Caco-2 (cell line): Measurements from ENCODE around the gene ZNF660. TPM values are rescaled to one million over a fixed set of nuclear protein-coding genes. Genes with fewer than 3 reads are reported as not detected.

Experiments used
- BruUV-seq: library from RNA; stranded (reverse); fragments of 400-500 nt; replicated peaks from 2 replicates; lab custom pipeline; 2021; lab: Mats Ljungman, UMichigan
- CTCF ChIA-PET: fragments of 300-600 bp; sonication (Branson Sonifier 250); formaldehyde crosslinking; loops from one replicate; lab custom pipeline; 2022; ENCODE audit warnings: antibody characterized with exemption; lab: Charles Lee
- POLR2A ChIA-PET: fragments of 300-600 bp; sonication (Branson Sonifier 250); formaldehyde crosslinking; loops from one replicate; lab custom pipeline; 2022; ENCODE audit warnings: antibody characterized with exemption; lab: Charles Lee
- DNase-seq, 2 experiments: peaks; one replicate each; pipeline versions ENCODE4 v3.0.0 to v3.0.0-alpha.2; 2020 to 2022
- H3K27me3 ChIP-seq: replicated peaks from 2 replicates; pipeline ENCODE4 v1.6.0; 2011; ENCODE audit warnings: low read length; ENCODE audit not compliant: control insufficient read depth, insufficient read depth
- H3K36me3 ChIP-seq: 2 replicates; pipeline ENCODE4 v1.5.1; 2011; ENCODE audit warnings: low read length; ENCODE audit not compliant: control insufficient read depth, insufficient read depth
- H3K4me1 ChIP-seq: fragments of 250-450 bp; sonication (Bioruptor Pico); 2 replicates; pipeline ENCODE4 v1.5.1; 2020; ENCODE audit warnings: mild to moderate bottlenecking
- H3K4me3 ChIP-seq: 2 replicates; pipeline ENCODE4 v1.5.1; 2011; ENCODE audit warnings: low read depth, mild to moderate bottlenecking, control low read depth, low read length
- H3K9me3 ChIP-seq: fragments of 250-450 bp; sonication (Bioruptor Pico); 2 replicates; pipeline ENCODE4 v1.5.1; 2020; ENCODE audit warnings: mild to moderate bottlenecking, moderate library complexity
- H3K27ac Mint-ChIP-seq: one replicate; pipeline ENCODE4 v1.8.0; 2022; ENCODE audit warnings: mixed read lengths; ENCODE audit not compliant: unreplicated experiment
- H3K27me3 Mint-ChIP-seq: one replicate; pipeline ENCODE4 v1.8.0; 2022; ENCODE audit warnings: mixed read lengths; ENCODE audit not compliant: insufficient read depth, unreplicated experiment
- H3K36me3 Mint-ChIP-seq: one replicate; pipeline ENCODE4 v1.8.0; 2022; ENCODE audit warnings: mild to moderate bottlenecking, mixed read lengths; ENCODE audit not compliant: insufficient read depth, unreplicated experiment
- H3K4me1 Mint-ChIP-seq: one replicate; pipeline ENCODE4 v1.8.0; 2022; ENCODE audit warnings: low read depth, mixed read lengths; ENCODE audit not compliant: unreplicated experiment
- H3K4me3 Mint-ChIP-seq: one replicate; pipeline ENCODE4 v1.8.0; 2022; ENCODE audit warnings: mild to moderate bottlenecking, moderate library complexity, mixed read lengths; ENCODE audit not compliant: unreplicated experiment
- H3K9me3 Mint-ChIP-seq: one replicate; pipeline ENCODE4 v1.8.0; 2022; ENCODE audit warnings: mixed read lengths; ENCODE audit not compliant: unreplicated experiment
- intact Hi-C: fragments of 100-400 bp; cut with micrococcal nuclease; formaldehyde crosslinking; loops from one replicate; pipeline ENCODE4 v1.10.0; 2022; ENCODE audit not compliant: unreplicated experiment
- total RNA-seq: library from RNA; stranded (reverse); gene quantifications from 2 replicates; pipeline ENCODE4 v1.2.3, GENCODE V29; 2022
- TF ChIP-seq, protein P1 (sequence below), 2 experiments: fragments of 200-600 bp in 1 of 2; IDR thresholded peaks; 1 replicate in 1 of 2; 2 replicates in 1 of 2; pipeline versions ENCODE4 v1.5.1 to v1.8.0; 2011 to 2022; ENCODE audit warnings: antibody characterized with exemption in 1 of 2, control low read depth in 1 of 2, inconsistent platforms in 1 of 2, low read depth in 1 of 2, low read length in 1 of 2, mild to moderate bottlenecking in 1 of 2, moderate library complexity in 1 of 2; ENCODE audit not compliant: insufficient read depth in 1 of 2, severe bottlenecking in 1 of 2, unreplicated experiment in 1 of 2

ZNF660 gene
- total RNA-seq, 1 experiment from 2014 or later, result not detected

- H3K27ac Mint-ChIP-seq, result no peak within 1 kb of the TSS
- CTCF ChIA-PET, result no interaction called here
- no peaks in the 10 kb centered on the region for H3K36me3 ChIP-seq
- no peaks in the 10 kb centered on the region for H3K27me3 Mint-ChIP-seq
- BruUV-seq, result no TSS peak
- H3K4me3 Mint-ChIP-seq, result no peak within 1 kb of the TSS
- intact Hi-C loops, result no loop called here
- POLR2A ChIA-PET, result no interaction called here
- TF ChIP-seq, protein P1, sequence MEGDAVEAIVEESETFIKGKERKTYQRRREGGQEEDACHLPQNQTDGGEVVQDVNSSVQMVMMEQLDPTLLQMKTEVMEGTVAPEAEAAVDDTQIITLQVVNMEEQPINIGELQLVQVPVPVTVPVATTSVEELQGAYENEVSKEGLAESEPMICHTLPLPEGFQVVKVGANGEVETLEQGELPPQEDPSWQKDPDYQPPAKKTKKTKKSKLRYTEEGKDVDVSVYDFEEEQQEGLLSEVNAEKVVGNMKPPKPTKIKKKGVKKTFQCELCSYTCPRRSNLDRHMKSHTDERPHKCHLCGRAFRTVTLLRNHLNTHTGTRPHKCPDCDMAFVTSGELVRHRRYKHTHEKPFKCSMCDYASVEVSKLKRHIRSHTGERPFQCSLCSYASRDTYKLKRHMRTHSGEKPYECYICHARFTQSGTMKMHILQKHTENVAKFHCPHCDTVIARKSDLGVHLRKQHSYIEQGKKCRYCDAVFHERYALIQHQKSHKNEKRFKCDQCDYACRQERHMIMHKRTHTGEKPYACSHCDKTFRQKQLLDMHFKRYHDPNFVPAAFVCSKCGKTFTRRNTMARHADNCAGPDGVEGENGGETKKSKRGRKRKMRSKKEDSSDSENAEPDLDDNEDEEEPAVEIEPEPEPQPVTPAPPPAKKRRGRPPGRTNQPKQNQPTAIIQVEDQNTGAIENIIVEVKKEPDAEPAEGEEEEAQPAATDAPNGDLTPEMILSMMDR (IDR thresholded peaks at IDR 0.05; ENCODE audit: insufficient read depth in 1 of 2, low read depth in 1 of 2, low read length in 1 of 2, severe bottlenecking in 1 of 2, unreplicated experiment in 1 of 2), result no peak
- H3K9me3 ChIP-seq, result no peaks in the 10 kb centered on the region
- H3K4me1 ChIP-seq, result no peaks in the 10 kb centered on the region
- no peaks in the 10 kb centered on the region for H3K27me3 ChIP-seq
- no peaks in the 10 kb centered on the region for H3K4me1 Mint-ChIP-seq
- H3K36me3 Mint-ChIP-seq, result no peaks in the 10 kb centered on the region
- DNase-seq, result no peak
- H3K9me3 Mint-ChIP-seq, result no peaks in the 10 kb centered on the region
- no peak within 1 kb of the TSS for H3K4me3 ChIP-seq
These were observed 29.9 kb upstream of the ZNF660 start, which contains the start of gene ZKSCAN7 for GRCh38 chr3:44554626-44555592. Gene ZKSCAN7 (plus strand): TSS chr3:44555193. CDS start chr3:44557048, 1,855 bp downstream.

- ChIA-PET CTCF (no interaction called here), POLR2A (no interaction called here)
- Histone ChIP-seq H3K4me1 (no peaks in the 10 kb centered on the region), H3K36me3 (no peaks in the 10 kb centered on the region), H3K9me3 (no peaks in the 10 kb centered on the region), H3K27me3 (no peaks in the 10 kb centered on the region), H3K4me3 (no peak overlapping the region)
- DNase-seq, result no peak
- H3K9me3 Mint-ChIP-seq, result peaks cover 2% of the 10 kb centered on the region
- TF ChIP-seq, protein P1 (IDR thresholded peaks at IDR 0.05; ENCODE audit: insufficient read depth in 1 of 2, low read depth in 1 of 2, low read length in 1 of 2, severe bottlenecking in 1 of 2, unreplicated experiment in 1 of 2), result no peak
- intact Hi-C loops, result no loop called here
- H3K36me3 Mint-ChIP-seq, result no peaks in the 10 kb centered on the region
- no TSS peak for BruUV-seq
- no peak overlapping the region for H3K4me3 Mint-ChIP-seq
- H3K27me3 Mint-ChIP-seq, result no peaks in the 10 kb centered on the region
- H3K4me1 Mint-ChIP-seq, result no peaks in the 10 kb centered on the region
- no peak overlapping the region for H3K27ac Mint-ChIP-seq
These were observed 29.0 kb upstream of the ZNF660 start for GRCh38 chr3:44555723-44556122.

DNA sequence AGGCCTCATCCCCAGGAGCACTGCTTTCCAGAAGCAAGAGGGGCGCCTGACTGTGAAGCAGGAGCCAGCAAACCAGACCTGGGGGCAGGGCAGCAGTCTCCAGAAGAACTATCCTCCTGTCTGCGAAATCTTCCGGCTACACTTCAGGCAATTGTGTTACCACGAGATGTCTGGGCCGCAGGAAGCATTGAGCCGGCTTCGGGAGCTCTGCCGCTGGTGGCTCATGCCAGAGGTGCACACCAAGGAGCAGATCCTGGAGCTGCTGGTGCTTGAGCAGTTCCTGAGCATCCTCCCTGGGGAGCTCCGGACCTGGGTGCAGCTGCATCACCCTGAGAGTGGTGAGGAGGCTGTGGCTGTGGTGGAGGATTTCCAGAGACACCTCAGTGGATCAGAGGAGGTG lies 27.7 kb upstream of the ZNF660 start:
- Mint-ChIP-seq H3K27ac (no peak overlapping the region), H3K27me3 (no peaks in the 10 kb centered on the region), H3K36me3 (no peaks in the 10 kb centered on the region), H3K4me3 (no peak overlapping the region), H3K9me3 (peaks cover 7% of the 10 kb centered on the region), H3K4me1 (no peaks in the 10 kb centered on the region)
- intact Hi-C loops, result no loop called here
- no peaks in the 10 kb centered on the region for H3K27me3 ChIP-seq
- H3K9me3 ChIP-seq, result peaks cover 4% of the 10 kb centered on the region
- no peaks in the 10 kb centered on the region for H3K4me1 ChIP-seq
- H3K36me3 ChIP-seq, result no peaks in the 10 kb centered on the region
- no peak overlapping the region for H3K4me3 ChIP-seq
- DNase-seq, result no peak
- POLR2A ChIA-PET, result interaction anchor here (0.5 kb wide), 1 partner anchor 261 kb away, joined by 4 read pairs; no protein-coding TSS in a partner anchor
- CTCF ChIA-PET, result no interaction called here
- no TSS peak for BruUV-seq
- TF ChIP-seq, protein P1 (IDR thresholded peaks at IDR 0.05; ENCODE audit: insufficient read depth in 1 of 2, low read depth in 1 of 2, low read length in 1 of 2, severe bottlenecking in 1 of 2, unreplicated experiment in 1 of 2), result no peak
